ENCODE data around the gene ARHGAP19.

The ARHGAP19 gene, protein sequence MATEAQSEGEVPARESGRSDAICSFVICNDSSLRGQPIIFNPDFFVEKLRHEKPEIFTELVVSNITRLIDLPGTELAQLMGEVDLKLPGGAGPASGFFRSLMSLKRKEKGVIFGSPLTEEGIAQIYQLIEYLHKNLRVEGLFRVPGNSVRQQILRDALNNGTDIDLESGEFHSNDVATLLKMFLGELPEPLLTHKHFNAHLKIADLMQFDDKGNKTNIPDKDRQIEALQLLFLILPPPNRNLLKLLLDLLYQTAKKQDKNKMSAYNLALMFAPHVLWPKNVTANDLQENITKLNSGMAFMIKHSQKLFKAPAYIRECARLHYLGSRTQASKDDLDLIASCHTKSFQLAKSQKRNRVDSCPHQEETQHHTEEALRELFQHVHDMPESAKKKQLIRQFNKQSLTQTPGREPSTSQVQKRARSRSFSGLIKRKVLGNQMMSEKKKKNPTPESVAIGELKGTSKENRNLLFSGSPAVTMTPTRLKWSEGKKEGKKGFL

GRCh38 chr10:97292097-97292861 is at the start of gene ARHGAP19:
TSS of gene ARHGAP19 (minus strand) at chr10:97292637. CDS start at chr10:97292627, 10 bp downstream.
- DNase-seq, result peak; percentile 92

DNA sequence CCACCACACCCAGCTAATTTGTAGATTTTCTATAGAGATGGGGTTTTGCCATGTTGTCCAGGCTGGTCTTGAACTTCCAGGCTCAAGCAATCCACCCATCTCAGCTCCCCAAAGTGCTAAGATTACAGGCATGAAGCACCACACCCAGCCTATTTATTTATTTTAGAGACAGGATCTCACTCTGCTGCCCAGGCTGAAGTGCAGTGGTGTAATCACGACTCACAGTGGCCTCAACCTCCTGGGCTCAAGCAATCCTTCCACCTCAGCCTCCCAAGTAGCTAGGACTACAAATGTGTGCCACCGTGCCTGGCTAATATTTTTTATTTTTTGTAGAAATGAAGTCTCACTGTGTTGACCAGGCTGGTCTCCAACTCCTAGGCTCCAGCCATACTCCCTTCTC is 49.0 kb upstream of the ARHGAP19 start:
- no peak for DNase-seq

DNA sequence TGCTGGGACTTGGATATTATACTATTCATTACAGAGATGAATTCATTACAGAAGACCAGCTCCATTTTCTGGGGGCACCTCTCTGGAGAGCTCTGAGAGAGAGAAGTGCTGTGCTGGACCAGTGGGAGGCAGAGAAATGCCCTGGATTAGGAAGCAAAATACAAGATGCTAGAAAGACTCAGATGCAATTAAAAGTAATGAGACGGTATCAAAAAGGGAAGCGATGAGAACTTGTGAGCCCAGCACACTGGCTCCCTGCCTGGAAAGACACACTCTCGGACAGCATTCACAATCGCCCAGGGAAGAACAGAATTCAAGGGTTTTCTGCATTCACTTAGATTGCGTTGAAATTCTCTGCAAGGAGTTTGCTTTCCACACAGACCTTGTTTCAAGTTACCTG is 45.6 kb upstream of the ARHGAP19 start:
- DNase-seq, result no peak

DNA sequence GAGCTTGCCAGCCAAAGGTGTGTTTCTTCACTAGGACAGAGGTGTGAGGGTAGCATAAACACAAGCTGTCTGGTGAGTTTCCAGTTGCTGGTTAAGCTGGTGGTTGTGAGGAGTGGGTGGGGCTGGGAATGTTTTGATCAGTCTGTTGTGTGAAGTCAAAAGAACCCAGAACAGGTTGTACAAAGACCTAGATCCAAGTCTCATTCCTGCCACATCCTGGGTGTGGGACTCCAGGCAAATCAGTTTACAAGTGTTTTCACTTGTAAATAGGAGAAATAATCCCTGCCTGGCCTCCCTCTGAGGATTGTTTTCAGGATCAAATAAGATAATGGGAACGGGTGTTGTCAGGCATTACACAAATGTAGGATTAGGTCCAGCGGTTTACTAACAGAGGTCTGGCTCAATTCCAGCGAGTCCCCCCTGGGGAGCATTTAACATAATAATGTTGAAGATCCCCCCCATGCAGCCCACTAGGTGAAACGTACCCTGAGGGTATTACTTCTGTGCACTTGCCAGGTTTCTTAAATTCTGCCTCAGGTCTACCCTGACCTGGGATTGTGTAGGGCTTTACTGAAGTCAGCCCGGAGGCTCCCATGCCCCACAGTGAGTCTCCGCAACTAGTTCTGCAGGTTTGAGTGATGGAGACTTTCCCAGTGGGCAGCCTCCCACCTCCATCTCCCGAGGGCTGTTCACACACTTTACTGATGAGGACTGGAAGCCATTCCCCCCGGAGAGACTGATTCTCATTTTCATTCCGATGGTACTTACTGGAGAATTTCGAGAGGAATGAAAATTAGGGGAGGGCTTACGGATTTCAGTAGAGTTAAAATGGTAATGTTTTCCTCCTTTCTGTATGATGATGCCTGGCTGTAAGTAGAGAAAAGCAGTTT is 44.8 kb upstream of the ARHGAP19 start:
- no peak for DNase-seq

DNA sequence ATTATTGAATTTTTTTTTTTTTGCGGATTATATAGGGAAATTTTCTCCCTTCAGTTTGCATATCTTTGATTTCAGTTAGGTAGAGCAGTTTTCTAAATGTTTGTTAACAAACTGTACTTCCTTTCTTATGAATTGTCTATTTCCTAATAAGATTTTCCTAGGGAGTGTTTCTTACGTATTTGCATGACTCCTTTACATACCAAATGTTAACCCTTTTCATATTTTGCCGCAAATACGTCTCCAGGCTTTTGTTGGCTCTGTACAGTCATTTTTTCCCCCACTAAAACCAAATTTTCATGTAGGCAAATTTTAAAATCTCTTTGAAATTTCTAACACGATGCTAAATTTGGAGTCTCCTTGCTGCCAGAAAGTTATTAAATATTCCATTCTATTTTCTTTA is 44.0 kb upstream of the ARHGAP19 start:
- no peak for DNase-seq

GRCh38 chr10:97336006-97336405 is 43.6 kb upstream of the ARHGAP19 start:
- DNase-seq, result no peak

- DNase-seq, result no peak
Observed at GRCh38 chr10:97335188-97335619, 42.8 kb upstream of the ARHGAP19 start.

DNA sequence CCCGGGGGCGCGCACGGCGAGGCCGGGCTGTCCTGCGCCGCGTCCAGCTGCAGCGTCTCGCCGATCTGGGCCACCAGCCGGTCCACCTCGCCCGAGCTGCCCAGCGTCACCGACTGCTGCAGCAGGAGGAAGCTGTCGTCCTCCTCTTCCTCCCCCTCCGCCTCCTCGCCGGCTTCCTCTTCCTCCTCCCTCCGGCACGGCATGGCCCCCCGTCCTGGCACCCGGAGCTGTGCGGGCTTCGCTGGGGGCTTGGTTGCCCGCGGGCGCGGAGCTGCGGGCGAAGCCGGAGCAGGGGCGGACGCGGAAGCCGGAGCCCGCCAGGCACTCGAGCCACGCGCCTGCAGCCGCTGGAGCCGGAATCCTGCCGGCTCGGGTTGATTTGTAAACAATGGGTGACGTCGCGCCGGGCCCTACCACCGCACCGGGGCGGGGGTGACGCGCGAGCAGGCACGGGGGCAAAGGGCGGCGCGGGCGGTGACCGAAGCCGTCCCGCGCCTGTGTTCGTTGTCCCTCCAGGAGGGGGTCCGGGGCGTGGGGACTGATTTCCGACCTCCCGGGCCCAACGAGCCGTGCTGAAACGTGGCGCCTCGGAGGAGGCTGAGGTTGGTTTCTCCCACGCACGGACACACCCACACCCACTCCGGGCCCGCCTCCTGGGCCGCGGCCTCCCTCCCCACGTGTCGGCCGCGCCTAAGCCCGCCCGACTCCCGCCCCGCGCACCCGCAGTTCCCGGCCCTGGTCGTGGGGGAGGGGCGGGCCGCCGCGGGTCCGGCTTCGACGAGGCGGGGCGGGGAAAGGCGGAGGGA is 42.1 kb upstream of the ARHGAP19 start, which contains the start of gene FRAT2:
TSS of gene FRAT2 (minus strand) at position 360 of the 806 bp plus-strand sequence. CDS start at position 203, 157 bp downstream.
- DNase-seq, result peak; percentile 83

DNA sequence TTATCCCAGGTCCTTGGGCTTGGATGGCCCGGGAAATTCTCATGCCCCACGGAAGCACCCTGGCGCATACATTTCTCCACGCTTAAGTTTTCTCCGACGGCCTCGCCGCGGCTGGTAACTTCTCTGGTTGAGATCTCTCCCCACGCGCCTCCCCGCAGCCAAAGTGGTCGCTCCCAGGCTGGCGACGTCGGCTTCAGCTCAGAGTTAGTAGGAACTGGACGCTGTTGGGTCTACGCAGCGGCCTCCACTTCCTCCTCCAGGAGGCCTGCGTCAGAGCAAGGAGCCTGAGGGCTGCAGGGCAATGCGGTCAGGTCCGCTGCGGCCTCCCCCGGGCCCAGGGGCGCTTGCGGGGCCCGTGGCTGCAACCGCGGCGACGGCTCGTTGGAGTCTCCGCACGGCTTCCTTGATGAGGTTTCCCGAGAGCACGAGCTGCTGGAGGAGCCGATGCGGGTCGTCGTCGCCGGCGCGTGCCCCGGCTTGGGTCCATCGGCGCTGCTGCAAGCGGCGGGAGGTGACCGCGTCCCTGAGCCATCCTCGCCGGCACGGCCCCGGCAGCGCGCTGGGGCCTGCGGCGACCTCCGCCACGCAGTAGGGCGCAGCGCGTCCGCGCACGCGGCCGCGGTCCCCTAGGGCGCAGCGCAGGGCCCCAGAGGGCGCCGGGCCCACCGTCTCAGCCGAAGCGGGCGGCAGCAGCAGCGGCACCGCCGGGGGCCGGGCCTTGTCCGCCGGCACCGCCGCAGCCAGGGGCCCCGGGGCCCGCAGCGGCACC is 41.3 kb upstream of the ARHGAP19 start:
- DNase-seq, result no peak

DNA sequence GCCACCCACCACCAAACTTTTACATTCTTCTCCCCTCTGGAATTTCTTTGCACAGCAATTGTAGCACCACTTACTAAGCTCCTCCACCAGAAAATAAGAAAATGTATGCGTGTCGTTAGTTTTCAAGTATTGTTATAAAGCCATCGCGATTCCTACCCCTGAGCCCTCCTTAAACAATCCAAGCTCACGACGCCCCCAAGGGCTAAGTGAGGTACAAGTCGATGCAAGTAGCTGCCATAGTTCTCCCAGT is 40.8 kb upstream of the ARHGAP19 start:
- no peak for DNase-seq

DNA sequence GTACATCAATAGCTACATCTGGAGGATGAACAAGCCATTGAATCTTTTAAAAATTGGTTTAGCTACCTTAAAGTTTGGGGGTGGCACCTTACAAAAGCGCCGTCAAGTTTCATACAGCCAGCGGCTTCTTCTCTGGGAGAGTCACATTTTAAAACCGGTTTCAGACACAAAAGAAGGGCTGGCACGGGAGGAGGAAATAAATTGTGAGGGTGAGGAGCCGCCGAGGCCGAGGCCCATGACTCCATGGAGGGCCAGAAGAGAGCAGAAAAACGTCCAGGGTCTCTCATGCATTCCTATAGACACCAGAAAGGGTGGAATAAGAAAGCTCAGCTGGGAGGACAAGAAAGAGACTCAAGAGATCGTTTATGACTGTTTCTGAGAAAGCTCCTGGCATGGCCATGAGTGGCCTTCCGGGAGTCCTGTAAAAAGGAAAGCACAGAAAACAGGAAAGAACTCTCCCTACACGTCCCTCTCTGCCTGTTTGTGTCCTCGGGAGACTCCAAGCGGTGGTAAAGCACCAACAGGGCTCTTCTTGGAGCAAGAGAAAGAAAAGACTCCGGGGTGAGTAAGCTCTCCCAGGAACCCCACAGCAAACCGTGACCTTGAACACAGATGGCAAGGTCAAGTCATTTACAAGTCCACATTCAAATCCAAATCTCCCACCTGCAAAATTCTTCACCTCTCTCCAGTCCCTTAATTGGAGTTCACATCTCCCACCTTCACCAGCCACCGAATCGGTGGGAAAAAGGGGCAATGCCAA is 40.3 kb upstream of the ARHGAP19 start:
- DNase-seq, result no peak

GRCh38 chr10:97331153-97331703 is 38.8 kb upstream of the ARHGAP19 start:
- no peak for DNase-seq

GRCh38 chr10:97329766-97330165 is 37.3 kb upstream of the ARHGAP19 start:
- no peak for DNase-seq

GRCh38 chr10:97328646-97329453 is 36.4 kb upstream of the ARHGAP19 start:
- DNase-seq, result no peak

DNA sequence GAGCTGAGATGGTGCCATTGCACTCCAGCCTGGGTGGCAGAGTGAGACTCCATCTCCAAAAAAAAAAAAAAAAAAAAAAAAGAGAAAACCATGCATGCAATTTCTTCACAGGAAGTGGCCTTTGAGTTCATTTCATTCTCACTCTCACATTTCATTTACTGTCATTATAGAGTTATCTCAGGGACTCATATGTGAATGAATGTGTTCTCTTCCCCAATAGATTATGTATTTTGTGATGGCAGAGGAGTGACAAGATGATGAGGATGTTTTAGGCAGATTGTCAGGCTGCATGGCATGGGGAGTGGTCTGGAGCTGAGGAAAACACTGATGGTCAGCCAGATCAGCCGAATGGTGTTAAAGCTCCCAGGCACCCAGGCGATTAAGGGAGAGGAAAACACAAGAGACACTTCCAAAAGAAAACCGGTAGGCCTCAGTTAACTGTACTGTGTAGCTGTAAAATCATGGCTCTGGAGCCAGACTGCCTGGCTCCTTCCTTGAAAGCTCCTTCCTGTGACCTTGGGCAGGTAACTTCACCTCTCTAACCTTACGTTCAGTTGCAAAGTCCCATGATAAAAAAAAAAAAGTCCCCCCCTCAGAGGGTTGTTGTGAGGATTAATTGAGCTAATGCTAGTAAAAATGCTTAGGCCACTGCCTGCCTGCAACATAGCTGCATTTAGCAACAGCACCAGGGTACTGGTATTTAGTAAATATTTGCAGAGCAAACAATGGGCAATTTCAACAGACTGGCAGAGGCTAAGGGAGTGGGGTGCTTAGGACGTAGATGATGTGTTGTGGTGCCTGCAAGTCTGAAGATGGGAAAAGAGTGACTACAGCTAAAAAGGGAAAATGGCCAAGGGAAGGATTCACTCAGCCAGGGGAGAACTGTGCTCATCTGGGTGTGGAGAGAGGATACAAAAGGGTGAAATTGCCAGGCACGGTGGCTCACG is 35.2 kb upstream of the ARHGAP19 start:
- no peak for DNase-seq

- no peak for DNase-seq
Observed at GRCh38 chr10:97325754-97326153, 33.3 kb upstream of the ARHGAP19 start.

DNA sequence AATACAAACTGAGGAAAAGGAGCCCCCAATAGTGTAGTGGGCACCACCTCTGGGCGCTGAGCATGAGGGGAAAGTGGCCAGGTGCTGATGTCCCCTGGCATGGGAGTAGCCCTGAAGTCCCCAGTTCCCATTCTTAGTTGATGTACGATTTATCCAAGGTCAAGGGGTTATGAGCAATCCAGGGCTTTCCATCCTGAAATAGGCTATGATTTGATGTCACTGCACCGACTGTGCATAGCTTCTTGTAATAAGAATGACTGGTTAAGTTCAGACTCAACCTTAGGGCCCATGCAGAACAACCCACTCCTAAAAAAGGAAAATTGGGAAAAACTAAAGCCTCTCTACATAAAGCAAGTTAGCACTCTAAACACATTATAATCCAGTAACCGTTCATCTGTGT is 31.1 kb upstream of the ARHGAP19 start:
- no peak for DNase-seq

DNA sequence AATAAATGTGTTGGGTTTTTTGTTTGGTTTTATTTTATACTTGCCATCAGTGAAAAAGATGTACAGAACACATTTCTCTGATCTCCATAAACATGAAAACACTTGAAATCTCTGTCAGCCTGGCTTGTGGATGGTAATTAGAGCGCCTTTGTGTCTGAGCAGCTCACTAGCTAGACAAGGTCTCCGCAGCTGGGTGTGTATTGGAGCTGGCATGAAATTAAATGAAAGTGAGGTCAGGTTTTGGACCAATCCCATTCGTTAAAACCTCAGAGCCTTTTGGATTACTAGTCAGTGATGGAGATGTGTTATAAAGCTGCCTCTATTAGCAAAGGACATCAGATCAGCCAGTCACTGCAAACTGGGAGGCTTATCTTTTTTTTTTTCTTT is 29.4 kb upstream of the ARHGAP19 start:
- DNase-seq, result no peak

All from activated CD4-positive, alpha-beta T cell treated with anti-CD3 and anti-CD28 coated beads, Interleukin-2, amount 50 U/mL, for 4 hours (primary cell).